GM18951 (cell line): ENCODE measurements around the gene AP4E1.
"Not testable (repeated sequence)": the region's sequence is repeated elsewhere in the genome, so short reads cannot be mapped to it uniquely, and the experiment has no call there.

ENCODE experiments used
- POLR2A ChIP-seq: IDR thresholded peaks from 4 replicates; pipeline ENCODE4 v1.6.1; 2011; ENCODE audit warnings: mild to moderate bottlenecking; ENCODE audit not compliant: insufficient read length, insufficient read depth; ENCODE audit errors: extremely low read depth
- in situ Hi-C: fragments of 300-500 bp; cut with MboI; formaldehyde crosslinking; loops from one replicate; pipeline ENCODE4 v1.12.0; 2022; ENCODE audit warnings: low sequenced_read_pairs, mixed read lengths, inconsistent platforms; ENCODE audit not compliant: unreplicated experiment

AP4E1 gene

DNA sequence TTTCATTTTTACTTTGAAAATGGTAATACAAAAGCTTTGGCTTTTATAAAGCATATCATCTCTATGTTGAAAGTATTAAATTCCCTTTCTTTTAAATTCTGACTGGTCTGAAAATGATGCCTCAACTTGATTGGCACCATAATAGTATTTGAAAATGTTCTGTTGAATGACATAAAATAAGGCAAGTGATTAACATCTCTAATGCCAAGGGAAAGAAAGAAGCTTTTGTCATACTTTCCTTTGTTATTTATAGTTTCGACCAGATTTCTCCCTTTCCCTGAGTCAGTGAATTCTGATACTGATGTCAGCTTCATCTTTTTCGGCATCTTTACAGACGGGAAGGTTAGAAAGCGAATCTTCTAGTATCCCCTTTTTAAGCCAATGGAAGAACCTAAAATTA lies 3.4 kb upstream of the AP4E1 start:
- in situ Hi-C loops, result loop anchor here (10.0 kb wide), 1 partner anchor 220 kb away; the partner anchor contains the start of gene TRPM7
- TF ChIP-seq POLR2A, result no peak

DNA sequence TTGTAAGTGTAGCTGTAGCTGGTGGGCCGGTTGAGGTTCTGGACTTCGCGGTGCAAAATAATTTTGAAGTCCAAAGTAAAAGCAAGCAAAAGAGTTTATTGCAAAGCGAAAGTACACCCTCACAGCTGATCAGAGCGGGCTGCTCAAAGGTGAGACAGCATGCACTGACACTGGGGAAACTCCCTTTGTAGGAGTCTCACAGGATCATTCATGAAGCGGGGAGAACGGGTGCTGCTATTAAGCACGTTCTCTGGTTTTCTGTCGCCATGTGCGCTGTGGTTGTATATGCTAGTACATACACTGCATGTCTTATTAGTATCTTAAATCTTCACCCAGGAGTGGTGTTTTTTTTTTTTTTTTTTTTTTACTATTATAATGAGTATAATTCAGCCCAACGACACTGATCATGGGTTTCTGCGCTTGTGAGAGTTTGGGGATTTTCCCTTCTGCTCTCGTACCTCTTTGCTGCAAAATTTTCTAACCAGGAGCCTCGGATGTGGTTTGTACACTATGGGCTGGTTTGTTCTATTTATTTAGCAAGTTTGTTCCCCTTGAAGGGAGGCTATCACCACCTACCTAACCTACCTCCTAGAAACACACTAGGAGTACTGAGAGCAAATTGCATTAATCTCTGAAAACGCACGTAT lies 1.4 kb upstream of the AP4E1 start:
- no peak for TF ChIP-seq POLR2A
- in situ Hi-C loops, result loop anchor here (10.0 kb wide), 1 partner anchor 222 kb away; the partner anchor contains the start of gene TRPM7

DNA sequence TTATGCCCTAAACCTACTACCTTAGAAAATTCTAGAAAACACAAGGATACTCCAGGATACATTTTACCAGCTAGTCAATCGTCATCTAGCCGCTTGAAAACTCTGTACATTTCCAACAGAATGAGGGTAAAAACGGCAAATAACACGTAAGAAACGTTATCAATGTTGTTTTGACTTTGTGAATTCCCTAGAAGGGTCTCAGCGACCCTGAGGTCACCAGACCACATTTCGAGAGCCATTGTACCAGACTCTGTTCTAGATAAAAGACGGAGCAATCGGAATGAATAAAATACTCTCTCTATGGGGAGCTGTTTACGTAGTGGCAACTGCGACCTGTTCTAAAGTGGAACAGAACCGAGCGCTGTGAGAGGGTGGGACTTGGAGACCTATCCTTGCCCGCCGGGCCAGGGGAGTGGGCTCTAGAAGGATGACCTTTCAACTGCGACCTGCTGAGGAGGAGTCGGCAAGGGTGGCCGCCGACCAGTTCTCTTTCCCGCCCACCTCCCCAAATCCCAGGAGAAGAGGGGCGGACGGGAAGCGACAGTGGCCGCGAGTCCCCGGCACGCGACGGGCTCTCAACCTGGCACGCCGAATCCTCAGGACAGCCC lies 778 bp upstream of the AP4E1 start:
- in situ Hi-C loops, result loop anchor here (10.0 kb wide), 1 partner anchor 223 kb away; the partner anchor contains the start of gene TRPM7
- TF ChIP-seq POLR2A, result no peak

DNA sequence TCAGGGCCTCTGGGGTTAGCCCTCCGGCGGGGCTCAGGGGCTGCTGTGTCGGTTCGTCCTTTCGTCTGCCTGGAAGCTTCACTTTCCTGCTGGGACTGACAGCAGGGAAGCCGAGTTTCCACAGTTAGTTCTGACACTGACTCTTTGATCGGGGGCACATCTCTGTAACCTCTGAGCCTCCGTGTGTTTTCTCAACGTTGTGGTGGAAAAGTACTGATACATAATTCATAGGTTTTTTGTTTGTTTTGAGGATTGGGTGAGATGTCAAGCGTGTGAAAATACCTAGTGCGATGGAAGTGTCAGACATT lies 481 bp downstream of the AP4E1 start:
- TF ChIP-seq POLR2A, result no peak
- in situ Hi-C loops, result loop anchor here (10.0 kb wide), 1 partner anchor 224 kb away; the partner anchor contains the start of gene TRPM7

DNA sequence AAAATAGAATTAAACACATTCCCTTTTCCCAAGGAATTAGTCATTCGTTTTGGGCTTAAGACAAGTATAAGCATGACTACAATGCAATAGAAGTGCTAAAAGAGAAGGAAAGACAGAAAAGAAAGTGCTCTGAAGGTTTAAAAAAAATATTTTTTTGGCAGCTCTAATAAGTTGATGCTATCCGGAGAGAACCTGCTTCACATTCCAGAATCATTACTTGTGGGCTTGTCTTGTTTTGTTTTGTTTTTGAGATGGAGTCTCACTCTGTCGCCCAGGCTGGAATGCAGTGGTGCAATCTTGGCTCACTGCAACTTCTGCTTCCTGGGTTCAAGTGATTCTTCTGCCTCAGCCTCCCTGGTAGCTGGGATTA lies 1.9 kb downstream of the AP4E1 start:
- in situ Hi-C loops, result not testable (repeated sequence)

DNA sequence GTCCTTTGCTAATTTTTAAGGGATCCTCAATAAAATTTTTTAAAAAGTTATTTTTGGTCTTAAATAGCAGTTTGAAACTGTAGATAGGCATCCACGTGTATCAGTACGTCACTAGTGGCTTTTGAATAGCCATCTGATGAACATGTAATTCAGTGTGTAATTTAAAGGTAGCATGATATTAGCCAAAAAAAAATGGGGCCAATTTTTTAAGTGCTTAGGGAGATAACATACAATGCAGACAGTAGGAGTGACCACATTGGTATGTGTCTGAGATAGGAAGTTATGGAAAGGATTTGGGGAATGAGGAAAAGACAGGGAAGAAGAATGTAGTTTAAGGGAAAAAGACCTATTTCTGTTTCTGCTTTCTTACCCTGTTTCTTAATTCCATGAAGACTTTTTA lies 2.5 kb downstream of the AP4E1 start:
- in situ Hi-C loops, result no loop called here
- no peak for TF ChIP-seq POLR2A

DNA sequence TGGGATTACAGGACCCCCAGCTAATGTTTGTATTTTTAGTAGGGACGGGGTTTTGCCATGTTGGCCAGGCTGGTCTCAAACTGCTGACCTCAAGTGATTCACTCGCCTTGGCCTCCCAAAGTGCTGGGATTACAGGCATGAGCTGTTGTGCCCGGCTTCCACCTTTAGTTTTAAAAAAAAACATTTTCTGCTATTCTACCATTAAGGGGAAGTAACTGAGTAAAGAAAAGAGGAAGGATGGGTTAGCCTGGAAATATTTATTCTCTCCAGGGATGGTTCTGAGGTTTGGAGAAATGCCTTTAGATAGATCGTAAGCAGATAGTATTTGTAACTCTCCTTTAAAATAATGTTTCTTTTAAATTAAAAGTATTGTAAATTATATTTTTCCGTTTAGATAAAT lies 3.1 kb downstream of the AP4E1 start:
- in situ Hi-C loops, result no loop called here
- TF ChIP-seq POLR2A, result no peak

DNA sequence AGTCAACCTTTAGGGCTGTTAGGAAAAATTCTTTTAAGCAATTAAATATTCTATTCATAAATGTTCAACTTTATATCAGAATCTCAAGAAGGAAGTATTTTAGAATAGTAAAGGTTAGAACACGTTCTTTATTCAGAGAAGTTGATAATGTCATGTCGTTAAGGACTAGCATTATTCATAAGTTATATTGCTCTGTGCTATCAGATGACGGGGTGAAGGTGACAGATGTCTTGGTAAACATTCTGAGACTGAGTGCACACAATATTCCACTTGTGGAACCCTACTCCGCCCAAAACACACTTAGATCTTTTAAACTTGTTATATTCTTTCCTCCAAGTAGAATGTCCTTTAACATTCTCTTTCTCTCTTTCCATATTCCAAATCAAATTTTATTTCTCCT lies 7.9 kb downstream of the AP4E1 start:
- TF ChIP-seq POLR2A, result no peak
- in situ Hi-C loops, result no loop called here

DNA sequence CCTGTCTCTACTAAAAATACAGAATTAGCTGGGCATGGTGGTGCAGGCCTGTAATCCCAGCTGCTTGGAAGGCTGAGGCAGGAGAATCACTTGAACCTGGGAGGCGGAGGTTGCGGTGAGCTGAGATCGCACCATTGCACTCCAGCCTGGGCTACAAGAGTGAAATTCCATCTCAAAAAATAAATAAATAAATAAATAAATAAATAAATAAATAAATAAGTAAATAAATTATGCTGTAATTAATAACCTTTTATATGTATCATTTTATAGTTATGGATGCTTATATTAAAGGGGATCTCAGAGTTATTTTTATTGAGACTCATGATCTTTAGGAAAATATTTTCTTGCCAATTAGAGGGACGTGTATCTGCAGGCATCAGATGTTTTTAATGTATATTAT lies 10.9 kb downstream of the AP4E1 start:
- in situ Hi-C loops, result not testable (repeated sequence)

DNA sequence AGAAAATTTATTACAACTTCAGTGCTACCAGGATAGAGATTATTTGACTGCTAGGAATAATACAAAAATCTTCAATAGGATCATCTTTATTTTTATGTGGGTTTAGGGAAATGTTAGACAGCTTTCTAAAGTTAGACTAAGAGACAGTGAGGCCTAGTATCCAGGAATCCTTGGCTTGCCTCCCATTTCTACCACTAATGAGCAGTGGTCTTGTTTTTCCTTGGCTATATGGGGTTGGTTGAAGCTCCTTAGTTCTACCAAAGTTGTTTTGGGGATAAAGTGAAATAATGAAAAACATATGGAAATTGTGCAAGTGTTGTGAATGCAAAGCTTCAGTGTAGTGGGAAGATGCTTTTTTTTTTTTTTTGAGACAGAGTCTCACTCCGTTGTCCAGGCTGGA lies 16.8 kb downstream of the AP4E1 start:
- in situ Hi-C loops, result no loop called here
- no peak for TF ChIP-seq POLR2A

DNA sequence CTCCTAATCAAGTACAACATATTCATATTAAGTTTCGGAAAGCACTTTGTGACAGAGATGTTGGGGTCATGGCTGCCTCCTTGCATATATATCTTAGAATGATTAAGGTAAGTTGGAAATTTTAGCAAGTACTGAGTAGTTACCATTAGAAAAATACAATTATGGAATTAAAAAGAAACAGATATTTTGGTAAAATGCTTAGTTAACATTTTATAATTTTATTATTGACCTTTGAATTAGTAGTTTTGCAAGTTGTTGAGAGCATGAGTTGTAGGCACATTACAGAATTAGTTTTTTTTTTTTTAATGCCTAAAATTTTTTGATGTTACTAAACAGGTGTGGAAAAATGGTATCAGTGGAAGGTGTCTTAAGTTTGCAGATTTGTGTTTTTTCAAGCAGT lies 20.6 kb downstream of the AP4E1 start:
- TF ChIP-seq POLR2A, result no peak
- in situ Hi-C loops, result no loop called here

DNA sequence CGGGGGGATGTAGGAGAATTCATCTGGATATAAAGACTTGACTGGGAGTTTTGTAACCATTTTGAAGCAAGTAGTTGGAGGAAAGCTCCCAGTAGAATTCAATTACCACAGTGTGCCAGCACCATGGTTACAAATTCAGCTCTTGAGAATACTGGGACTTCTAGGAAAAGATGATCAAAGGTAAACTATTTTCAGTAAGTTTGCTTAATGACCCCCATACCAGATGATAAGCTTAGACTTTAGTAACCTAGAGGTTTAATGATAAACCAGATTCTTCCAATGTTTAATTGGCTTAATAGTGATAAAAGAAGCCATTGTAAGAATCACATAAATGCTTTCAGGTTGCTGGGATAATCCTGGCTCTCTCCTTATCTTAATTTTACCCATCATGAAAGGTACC lies 22.3 kb downstream of the AP4E1 start:
- in situ Hi-C loops, result no loop called here
- no peak for TF ChIP-seq POLR2A

DNA sequence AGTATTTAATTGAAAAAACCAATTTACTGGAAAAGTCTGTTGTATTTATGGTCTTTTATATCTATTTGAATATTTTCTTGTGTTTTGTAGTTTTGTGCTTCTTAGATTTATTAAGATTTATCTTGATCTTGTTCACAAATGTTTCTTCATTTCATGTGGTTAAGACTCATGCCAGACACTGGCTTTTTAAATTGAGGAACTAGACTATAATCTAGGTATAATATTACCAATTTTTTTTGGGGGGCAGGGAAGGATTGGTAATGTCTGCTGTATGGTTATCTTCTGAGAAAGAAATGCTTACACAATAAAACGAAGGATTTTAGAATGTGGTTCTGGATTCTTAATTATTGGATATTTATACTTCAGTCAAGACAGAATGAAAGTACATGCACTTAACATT lies 24.9 kb downstream of the AP4E1 start:
- in situ Hi-C loops, result no loop called here
- no peak for TF ChIP-seq POLR2A

DNA sequence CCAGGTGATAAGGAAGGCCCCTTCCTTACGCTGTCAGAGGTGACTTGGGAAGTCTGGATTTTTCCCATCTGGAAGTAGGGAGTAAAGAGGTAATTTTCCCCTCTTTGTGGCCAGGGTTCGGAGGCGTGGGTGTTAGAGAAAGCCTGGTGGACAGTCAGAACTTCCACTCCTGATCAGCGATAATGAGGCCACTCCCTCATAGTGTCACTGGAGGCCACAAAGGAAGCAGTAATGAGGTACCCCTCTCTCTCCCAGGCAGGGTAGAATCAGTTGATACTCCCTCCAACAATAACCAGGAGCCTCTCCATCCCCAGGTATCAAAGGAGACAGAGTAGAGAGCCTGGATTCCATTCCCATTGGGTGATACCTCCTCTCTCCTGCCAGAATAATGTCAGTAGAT lies 30.0 kb downstream of the AP4E1 start:
- no peak for TF ChIP-seq POLR2A
- in situ Hi-C loops, result no loop called here

DNA sequence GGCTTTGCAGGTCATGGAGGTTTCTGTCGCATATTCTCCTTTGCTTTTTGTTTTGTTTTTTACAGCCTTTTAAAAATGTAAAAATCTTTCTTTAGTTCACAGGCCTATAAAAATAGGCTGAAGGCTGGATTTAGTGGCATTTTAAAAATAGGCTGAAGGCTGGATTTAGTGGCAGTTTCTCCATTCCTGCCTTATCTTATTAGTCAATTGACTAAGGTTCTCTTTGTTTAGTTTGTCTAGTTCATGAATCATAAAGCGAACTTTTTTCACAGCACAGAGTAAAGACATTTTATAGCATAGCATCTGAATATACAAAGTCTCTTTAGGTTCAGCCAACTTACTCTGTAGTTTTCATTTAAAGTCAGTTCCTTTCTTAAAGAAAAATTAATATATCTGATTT lies 31.4 kb downstream of the AP4E1 start:
- in situ Hi-C loops, result no loop called here

DNA sequence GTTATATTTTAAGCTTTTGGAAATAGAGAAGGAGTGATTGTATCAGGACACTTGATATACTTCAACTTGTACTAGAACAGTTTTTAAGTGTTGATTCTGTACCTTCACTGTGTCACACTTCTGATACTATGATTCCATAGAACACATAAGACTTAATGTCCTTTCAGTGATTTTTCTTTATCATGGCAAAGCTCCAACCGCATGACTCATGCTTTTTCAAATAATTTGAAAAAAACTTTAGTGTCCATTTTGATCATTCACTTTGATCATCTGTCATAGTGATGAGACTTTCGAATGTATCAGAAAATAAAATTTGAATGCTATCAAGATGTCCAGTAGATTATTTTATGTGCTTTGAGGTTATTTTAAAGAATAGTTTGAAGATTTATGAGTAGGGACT lies 32.0 kb downstream of the AP4E1 start:
- no peak for TF ChIP-seq POLR2A
- in situ Hi-C loops, result no loop called here

More for the DNA sequence above, 31.4 kb downstream of the AP4E1 start:
- TF ChIP-seq POLR2A, result no peak
